GM19328 (cell line): ENCODE measurements around the gene RASSF10.

ENCODE experiments used
- ATAC-seq: cut with Tn5 transposase; IDR thresholded peaks from one replicate; pipeline ENCODE4 v1.9.1; 2021; ENCODE audit warnings: mild to moderate bottlenecking, moderate library complexity; ENCODE audit not compliant: unreplicated experiment

RASSF10 gene

GRCh38 chr11:13008625-13009475, at the start of gene RASSF10:
Gene RASSF10, plus strand, starts transcription at chr11:13009316. Its CDS starts 261 bp downstream, at chr11:13009577.
- ATAC-seq: no peak

- no peak for ATAC-seq
These were observed 47.5 kb upstream of the RASSF10 start for GRCh38 chr11:12961615-12962014.

- no peak for ATAC-seq
These were observed 46.8 kb upstream of the RASSF10 start for GRCh38 chr11:12962306-12962705.

DNA sequence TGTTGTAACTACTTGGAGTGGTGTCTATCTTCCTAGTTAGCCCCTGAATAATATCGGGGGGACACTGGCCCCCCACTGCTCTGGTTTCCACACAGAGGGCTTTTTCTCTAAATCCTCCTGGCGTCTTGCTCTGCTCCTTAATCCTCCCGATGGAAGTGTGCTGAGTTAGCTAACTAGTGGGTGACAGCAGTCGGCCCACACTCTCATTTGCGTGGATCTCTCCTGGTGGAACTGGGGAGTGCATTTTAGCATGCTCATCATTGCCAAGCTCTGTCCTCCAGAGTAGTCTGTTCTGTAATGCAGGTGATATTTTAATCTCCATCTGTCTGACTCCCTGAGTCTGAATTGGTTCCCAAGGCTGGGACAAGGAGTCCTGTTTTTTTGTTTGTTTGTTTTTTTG, 46.1 kb upstream of the RASSF10 start:
- ATAC-seq: no peak

DNA sequence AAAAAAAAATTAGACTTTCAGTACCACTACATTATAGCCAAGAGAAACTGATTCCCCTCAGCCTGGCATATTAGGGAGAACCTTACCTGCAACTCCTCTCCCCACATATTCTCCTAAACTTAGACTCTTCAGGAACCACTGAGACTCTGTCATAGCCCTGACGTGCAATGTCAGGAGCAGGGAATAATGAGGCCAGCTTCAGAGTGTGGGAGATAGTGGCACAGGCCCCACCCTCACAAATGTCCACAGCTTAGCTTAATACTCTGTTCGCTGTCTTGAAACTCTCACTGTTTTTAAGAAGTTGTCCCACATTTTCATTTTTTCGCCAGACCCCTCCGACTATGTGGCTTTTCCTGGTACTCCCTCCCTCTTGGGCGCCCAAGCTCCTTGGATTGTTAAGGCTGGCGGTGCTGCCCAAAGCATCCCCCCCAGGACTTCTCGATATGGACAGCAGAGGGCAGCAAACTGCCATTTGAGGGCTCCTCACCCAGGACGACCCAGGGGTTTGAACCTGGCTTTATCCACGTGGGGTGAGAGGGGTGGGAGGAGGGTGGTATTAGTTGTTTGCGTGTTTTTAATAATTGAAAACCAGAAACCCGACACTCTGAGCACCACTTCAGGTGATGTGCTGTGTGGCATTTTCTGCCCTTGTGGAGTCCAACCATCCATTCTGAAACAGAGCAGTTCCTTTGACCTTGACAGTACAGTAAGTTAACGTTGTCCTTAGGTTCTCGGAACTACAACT, 45.2 kb upstream of the RASSF10 start:
- peak; percentile 81 for ATAC-seq

DNA sequence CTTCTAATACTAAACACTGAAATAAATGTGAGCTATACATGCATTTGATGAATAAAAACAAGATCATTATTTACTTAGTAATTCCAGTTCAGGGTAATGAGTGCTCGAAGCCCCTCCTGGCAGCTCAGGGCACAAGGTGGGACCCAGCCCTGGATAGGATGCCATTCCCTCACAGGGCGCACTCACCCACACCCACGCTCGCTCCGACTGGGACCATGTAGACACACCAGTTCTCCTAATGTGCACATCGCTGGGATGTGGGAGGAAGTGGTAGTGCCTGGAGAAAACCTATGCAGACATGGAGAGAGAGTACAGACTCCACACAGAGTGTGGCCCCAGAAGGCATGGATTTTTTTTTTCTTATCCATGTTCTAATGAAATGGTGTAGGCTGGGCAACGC, 44.5 kb upstream of the RASSF10 start:
- no peak for ATAC-seq

DNA sequence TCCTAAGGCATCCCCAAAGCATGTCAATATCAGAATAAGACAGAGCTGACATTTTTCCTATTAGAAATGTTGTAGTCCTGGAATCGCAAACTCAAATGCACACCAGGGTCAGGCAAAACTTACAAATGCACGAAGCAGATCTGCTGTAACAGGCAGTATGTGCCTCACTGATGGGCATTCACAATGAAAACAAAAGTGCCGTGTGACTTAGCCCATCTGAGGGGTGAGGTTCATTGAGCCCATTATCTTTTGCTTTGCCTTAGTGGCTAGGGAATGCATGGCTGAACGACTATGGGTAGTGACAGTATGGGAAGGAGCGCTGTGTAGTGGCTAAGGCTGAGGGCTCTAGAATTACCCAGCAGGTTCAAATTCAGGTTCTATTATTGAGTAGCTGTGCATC, 43.1 kb upstream of the RASSF10 start:
- no peak for ATAC-seq

DNA sequence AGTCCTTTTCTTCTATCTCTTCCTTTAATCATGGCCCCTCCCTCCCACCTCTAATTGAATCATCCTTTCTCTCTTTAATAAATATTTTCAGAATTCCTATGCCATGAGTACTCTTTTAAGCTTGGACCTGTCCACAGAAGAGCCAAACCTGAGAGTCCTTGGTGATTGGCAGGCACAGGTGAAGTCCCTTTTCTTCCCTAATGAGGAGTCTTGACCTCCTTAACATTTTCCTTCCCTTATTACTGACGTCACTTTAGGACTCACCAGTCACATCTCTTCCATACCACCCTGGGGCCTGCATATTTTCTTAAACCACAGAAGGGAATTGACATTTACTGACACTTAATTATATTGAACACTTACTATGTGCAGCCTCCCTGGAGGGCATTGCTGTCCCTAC, 41.0 kb upstream of the RASSF10 start:
- no peak for ATAC-seq

- ATAC-seq: no peak
These were observed 40.3 kb upstream of the RASSF10 start for GRCh38 chr11:12968826-12969225.

DNA sequence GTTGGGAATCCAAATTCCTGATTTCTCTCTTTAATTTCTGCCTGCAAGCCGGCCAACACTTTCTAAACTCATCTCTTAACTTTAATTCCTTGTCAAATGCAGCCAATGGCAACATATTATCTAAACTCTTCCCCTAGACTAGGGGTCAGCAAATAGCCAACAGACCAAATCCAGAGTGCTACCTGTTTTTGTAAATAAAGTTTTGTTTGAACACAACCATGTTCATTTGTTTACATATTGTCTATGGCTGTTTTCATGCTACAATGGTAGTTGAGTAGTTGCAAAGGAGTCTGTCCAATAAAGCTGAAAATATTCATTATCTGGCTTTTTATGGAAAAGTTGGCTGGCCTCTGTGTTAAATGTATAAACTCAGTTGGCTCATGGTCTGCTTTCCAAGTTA, 37.2 kb upstream of the RASSF10 start:
- ATAC-seq: no peak

- no peak for ATAC-seq
These were observed 35.5 kb upstream of the RASSF10 start for GRCh38 chr11:12973528-12974181.

- no peak for ATAC-seq
These were observed 33.9 kb upstream of the RASSF10 start for GRCh38 chr11:12975195-12975594.

GRCh38 chr11:12979928-12980689, 29.0 kb upstream of the RASSF10 start:
- ATAC-seq: no peak

DNA sequence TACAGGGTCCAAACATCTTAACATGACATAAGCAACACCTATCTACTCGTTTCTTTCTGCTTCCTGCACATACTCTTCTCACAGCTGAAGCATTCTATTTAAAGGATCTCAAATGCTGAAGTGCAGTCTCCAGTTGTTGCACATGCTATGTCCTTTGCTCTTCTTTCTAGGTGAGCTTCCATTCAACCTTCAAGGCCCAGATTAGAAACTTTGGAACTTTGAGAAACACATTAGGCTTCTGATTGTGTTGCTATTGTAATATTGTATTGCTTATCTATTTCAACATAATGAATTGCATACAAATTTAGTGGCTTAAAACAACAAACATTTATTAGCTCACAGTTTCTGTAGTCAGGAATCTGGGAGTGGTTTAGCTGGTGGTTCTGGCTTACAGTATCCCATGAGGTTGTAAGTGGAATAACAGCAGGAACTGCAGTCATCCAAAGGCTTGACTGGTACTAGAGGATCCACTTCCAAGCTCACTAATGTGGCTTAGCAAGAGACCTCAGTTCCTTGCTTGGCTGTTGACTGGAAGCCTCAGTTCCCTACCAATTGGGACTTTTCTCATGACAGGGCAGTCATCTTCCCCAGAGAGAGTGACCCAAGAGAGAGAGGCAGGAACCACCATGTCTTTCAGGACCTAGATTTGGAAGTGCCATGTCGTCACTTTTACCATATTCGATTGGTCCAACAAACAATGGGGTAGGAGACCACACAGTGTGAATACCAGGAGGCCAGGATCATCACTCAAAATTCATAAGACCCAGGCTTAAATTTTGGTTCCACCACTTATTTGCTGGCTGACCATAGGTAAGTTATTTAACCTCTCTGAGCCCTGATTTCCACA, 27.2 kb upstream of the RASSF10 start:
- no peak for ATAC-seq

- no peak for ATAC-seq
These were observed 25.8 kb upstream of the RASSF10 start for GRCh38 chr11:12983336-12983735.

- ATAC-seq: no peak
These were observed 22.8 kb upstream of the RASSF10 start for GRCh38 chr11:12986194-12986898.

- no peak for ATAC-seq
These were observed 19.5 kb upstream of the RASSF10 start for GRCh38 chr11:12989428-12990161.

- ATAC-seq: no peak
These were observed 19.0 kb upstream of the RASSF10 start for GRCh38 chr11:12990162-12990480.

DNA sequence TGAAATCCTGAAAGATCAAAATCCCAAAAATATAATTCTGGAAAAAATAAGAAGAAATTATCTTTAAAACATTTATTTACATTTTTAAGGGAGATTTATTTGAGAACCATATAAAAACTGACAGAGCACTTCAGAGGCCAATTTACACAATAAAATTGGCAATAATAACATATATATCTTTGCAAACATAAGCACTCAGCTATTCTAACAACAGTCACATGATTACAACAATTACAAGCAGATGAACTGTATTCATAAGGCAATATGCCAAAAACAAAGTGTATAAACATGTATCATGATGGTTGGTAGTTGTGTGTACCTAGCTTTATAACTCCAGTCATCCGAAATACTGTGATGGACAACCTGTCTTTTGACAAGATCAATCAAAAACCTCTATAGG, 17.7 kb upstream of the RASSF10 start:
- ATAC-seq: no peak
